Right renal cortex interstitium (tissue), 3 donors: Measurements from ENCODE around the gene PGBD5. TPM values are rescaled to one million over a fixed set of nuclear protein-coding genes. Genes with fewer than 3 reads are reported as not detected.

Experiments
- DNase-seq, 3 donors: peaks; one replicate each; pipeline ENCODE4 v3.0.0-alpha.2; 2013; ENCODE audit warnings: low read depth in 3 of 3, low spot score in 2 of 3
- polyA plus RNA-seq, 3 donors: library from polyadenylated mRNA; unstranded; fragments of 120-200 nt; gene quantifications; one replicate each; pipeline ENCODE4 v1.2.1, GENCODE V29; 2013; ENCODE audit not compliant: insufficient read length in 3 of 3

PGBD5 gene
- polyA plus RNA-seq, 3 donors, result 6.0 to 7.2 (median 6.5) TPM

DNA sequence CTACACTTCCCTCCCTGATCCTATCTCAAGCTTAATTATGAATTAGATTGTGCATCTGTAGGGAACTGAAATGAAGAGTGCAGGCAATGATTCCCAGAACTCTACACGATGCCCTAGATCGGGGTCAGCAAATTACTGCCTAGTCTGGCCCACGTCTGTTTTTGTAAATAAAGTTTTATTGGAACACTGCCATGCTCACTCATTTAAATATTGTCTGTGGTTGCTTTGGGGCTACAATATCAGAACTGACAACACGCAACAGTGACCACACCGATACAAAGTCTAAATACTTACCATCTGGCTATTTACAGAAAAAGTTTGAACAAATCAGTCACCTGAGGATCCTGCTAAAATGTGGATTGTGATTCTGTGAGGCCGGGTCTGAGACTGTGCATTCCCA, 74.1 kb downstream of the PGBD5 start:
- no peak for DNase-seq

DNA sequence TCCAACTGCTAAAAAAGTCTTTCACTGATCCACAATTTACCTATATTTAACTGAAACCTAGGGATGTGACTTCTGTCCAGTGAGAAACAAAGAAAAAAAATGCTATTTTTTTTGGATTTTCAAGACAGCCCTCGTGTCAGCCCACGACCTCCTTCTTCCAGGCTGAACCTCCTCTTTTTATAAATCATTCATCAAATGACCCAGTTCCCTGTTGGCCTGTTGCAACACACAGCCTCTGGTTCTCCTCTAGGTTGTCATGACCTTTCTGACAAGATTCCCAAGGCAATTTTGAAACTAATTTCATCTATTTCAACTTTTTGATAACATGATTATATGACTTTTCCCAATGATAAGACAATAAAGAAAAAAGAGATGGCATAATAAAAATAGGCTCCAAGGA, 74.6 kb downstream of the PGBD5 start:
- DNase-seq, result no peak

GRCh38 chr1:230350208-230350921, 75.8 kb downstream of the PGBD5 start:
- no peak for DNase-seq

- no peak for DNase-seq
These were observed 77.1 kb downstream of the PGBD5 start for GRCh38 chr1:230349020-230349393.

GRCh38 chr1:230348386-230349019, 77.6 kb downstream of the PGBD5 start:
- no peak for DNase-seq

DNA sequence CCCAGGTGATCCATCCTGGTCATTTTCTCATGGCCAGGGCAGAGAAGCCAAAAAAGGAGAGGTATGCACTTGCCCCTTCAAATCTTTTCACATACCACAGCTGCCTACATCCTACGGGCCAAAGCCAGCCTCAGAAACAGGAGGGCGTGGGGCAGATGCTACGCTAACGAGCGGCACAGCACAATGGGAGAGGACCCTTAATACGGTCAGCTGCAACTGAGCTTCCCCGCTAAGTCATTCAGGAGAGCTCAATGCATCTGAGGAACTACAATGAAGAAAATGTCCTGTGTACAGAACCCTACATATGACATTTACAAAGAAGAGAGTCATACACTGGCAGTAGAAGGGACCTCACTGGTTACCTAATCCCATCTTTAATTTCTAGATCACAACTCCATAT, 78.2 kb downstream of the PGBD5 start:
- DNase-seq, result no peak

DNA sequence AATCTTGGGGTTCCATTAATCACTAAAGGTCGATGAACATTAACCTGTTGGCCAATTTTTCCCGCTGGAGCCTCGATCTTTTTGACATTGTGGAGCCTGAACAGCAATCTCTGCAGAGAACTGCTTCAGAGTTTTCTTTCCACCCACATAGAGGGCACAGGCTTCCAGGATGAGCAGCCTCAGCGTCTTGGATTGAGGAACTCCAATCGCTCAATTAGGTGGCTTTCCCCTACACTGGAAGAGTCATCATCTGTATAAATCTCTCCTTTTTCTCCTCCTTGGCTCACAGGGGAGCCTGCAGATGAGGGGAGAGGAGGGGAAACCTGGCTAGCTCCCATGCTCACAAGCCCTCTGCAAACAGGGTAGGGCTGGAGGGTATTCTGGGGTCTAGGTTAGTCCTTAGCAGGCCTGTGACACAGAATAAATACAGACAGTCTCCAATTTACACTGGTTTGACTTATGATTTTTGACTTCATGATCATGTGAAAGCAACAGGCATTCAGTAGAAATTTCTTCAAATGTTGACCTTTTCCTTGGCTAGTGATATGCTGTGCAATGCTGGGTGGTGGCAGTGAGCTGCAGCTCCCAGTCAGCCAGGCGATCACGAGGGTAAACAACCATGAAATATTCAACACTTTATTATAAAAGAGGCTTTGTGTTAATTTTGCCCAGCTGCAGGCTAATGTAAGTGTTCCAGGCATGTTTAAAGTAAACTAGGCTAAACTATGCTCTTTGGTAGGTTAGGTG, 80.8 kb downstream of the PGBD5 start:
- DNase-seq, result no peak

- no peak for DNase-seq
These were observed 83.4 kb downstream of the PGBD5 start for GRCh38 chr1:230342699-230343098.

- DNase-seq, result no peak
These were observed 84.1 kb downstream of the PGBD5 start for GRCh38 chr1:230342019-230342418.

GRCh38 chr1:230341162-230341546, 85.0 kb downstream of the PGBD5 start:
- no peak for DNase-seq

DNA sequence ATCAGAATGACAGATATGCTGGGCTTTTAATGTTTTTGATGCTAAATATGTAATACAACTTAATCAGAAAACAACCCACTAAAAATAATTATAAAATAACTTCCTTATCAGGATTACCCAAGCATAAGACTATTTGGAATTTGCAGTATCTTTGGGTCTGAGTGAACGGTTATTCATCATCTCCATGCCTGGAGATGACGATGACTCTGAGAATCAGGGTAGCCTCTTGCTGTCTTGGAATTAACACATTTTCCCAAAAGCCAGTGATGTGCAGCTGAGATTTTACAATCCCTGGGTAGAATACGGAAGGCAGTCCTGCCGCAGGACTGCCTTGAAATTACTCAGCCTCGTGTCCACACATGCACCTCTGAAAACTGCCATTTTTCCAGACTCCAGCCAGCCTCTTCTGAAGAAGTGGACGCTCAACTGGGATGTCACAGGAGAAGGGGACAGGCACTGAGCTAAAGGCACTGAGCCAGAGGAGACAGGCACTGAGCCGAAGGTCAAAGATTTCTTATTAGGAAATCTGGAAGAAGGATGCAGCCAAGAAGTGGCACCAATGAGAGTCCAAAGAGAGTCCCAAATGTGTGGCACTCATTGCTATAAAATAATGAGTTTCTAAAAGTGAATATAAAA, 85.5 kb downstream of the PGBD5 start:
- DNase-seq, result no peak

GRCh38 chr1:230339033-230339432, 87.1 kb downstream of the PGBD5 start:
- DNase-seq, result no peak

DNA sequence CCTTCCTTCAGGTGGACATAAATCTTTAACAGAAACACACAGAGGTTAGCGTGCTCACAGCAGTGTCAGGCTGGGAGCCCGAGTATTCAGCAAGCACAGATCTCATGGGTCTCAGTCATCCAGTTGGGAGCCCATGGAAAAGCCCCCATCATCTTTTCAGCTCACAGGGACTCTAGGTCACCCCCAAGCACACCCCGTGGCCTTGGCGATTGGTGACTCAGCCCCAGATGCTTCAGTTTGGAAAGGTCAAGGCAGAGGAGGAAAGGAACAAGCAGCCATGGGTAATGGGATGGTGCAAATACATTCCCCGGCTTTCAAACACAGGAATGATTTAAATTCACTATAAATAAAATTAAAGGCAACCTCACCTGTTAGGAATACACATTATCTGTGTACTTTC, 88.9 kb downstream of the PGBD5 start:
- no peak for DNase-seq

DNA sequence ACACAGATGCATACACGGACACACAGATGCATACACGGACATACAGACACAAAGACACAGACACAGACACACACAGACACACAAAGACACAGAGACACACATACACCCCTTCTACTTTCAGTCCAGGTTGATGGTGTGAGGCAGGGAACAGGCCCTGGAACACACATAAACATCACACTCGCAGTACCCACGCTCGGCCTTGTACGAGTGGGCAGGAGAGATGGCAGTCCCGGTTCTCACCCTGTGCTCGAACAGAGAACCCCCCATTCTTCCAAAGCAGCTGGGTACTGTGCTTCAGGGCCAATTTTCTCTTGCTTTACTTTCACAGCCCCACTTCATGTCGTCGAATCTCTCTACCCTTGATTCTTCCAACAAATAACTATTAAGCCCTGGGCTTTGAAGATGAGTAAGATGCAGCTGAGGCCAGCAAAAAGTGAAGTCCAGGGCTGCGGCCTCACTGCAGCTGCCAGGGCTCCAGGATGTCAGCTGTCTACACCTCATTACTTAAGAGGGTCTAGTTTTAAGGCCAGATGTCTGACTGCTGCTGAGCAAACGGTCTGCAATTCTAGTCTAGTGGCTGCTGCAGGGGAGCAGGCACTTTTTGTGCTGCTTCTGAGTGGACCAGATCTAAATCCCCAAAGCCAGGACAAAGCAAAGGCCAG, 90.1 kb downstream of the PGBD5 start:
- no peak for DNase-seq

GRCh38 chr1:230334447-230334837, 91.7 kb downstream of the PGBD5 start:
- no peak for DNase-seq

GRCh38 chr1:230333590-230334446, 92.3 kb downstream of the PGBD5 start:
- DNase-seq, result no peak

DNA sequence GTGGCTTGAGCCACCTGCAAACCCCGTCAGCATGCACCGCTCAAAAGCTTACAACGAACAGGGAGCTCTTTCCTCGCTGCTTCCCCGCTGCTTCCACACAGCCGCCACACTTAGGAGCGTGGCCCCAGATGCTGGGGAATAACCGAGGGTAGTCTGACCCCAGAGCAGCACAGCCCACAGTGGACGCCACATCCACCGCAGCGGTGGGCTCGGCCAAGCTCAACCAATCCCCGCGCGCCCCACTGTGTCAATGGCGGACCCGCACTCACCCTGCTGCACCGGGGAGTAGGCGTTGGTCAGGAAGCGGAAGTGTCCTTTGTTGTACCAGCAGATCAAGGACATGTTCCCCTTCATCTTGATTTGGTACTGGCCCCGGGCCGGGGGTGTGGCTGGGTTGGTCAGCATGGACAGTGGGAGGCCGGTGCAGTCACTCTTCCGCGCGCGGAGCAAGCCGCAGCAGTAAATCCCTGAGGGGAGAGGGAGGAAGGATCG, 93.5 kb downstream of the PGBD5 start:
- DNase-seq, result no peak

DNA sequence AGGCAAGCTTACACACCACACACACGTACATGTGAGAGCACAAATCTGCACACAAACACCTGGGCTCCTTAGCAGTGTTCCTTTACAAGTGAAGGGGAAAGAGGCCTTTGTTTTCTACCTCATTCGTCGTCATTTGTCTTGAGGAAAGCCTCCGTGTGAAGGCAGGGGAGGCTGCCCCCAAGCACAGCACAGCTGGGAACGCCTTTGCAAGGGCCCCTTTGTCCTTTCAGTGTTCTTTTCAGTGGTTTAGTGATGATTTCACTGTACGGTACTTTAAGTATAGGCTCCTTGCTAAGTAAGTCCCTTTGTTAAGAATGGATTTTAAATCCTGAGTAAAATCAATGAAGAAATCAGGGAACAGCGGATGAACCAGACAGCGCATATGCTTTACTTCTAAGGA, 94.1 kb downstream of the PGBD5 start:
- DNase-seq, result no peak

GRCh38 chr1:230330157-230330556, 96.0 kb downstream of the PGBD5 start:
- no peak for DNase-seq
